ENCODE data around the gene TRMT2A.

- TF ChIP-seq POLR2A (IDR thresholded peaks at IDR 0.05) (no peak), CTCF (IDR thresholded peaks at IDR 0.05) (no peak), EP300 (IDR thresholded peaks at IDR 0.05) (no peak), POLR2AphosphoS5 (IDR thresholded peaks at IDR 0.05) (no peak)
Observed at GRCh38 chr22:20105456-20106204, 11.4 kb downstream of the TRMT2A start.
